GM19240 (cell line): Measurements from ENCODE around the gene EIF4A3.
A peak's percentile ranks its signal among the peaks of the same experiment; 100 is the strongest.
"Not testable (repeated sequence)": the region's sequence is repeated elsewhere in the genome, so short reads cannot be mapped to it uniquely, and the experiment has no call there.

ENCODE experiments used
- DNase-seq: peaks from one replicate; pipeline ENCODE4 v3.0.0; 2011; ENCODE audit warnings: low spot score; ENCODE audit not compliant: insufficient read length

Gene EIF4A3

GRCh38 chr17:80101011-80101945 lies 45.6 kb downstream of the EIF4A3 start, which contains the start of gene GAA:
GAA (plus strand) TSS chr17:80101581; CDS start chr17:80104587, 3,006 bp downstream.
- DNase-seq: peak; percentile 97

GRCh38 chr17:80100035-80100323 lies 46.9 kb downstream of the EIF4A3 start:
- DNase-seq: no peak

GRCh38 chr17:80099291-80100034 lies 47.5 kb downstream of the EIF4A3 start:
- DNase-seq: no peak

- no peak for DNase-seq
Observed at GRCh38 chr17:80097844-80098691, 48.9 kb downstream of the EIF4A3 start.

GRCh38 chr17:80097127-80097621 lies 49.8 kb downstream of the EIF4A3 start:
- no peak for DNase-seq

GRCh38 chr17:80096561-80097021 lies 50.3 kb downstream of the EIF4A3 start:
- no peak for DNase-seq

- DNase-seq: no peak
Observed at GRCh38 chr17:80095844-80096475, 51.0 kb downstream of the EIF4A3 start.

- no peak for DNase-seq
Observed at GRCh38 chr17:80095038-80095843, 51.7 kb downstream of the EIF4A3 start.

GRCh38 chr17:80092959-80093358 lies 54.0 kb downstream of the EIF4A3 start:
- DNase-seq: no peak

- DNase-seq: no peak
Observed at GRCh38 chr17:80091376-80091775, 55.6 kb downstream of the EIF4A3 start.

GRCh38 chr17:80090164-80090563 lies 56.8 kb downstream of the EIF4A3 start:
- not testable (repeated sequence) for DNase-seq

GRCh38 chr17:80089762-80090161 lies 57.2 kb downstream of the EIF4A3 start:
- no peak for DNase-seq

GRCh38 chr17:80087346-80088265 lies 59.3 kb downstream of the EIF4A3 start:
- no peak for DNase-seq

- DNase-seq: no peak
Observed at GRCh38 chr17:80086616-80087015, 60.3 kb downstream of the EIF4A3 start.

- DNase-seq: no peak
Observed at GRCh38 chr17:80086081-80086480, 60.8 kb downstream of the EIF4A3 start.

GRCh38 chr17:80084773-80085172 lies 62.2 kb downstream of the EIF4A3 start:
- DNase-seq: no peak
